SK-N-SH (cell line): ENCODE measurements around the gene KCNE1. TPM values are rescaled to one million over a fixed set of nuclear protein-coding genes. Genes with fewer than 3 reads are reported as not detected.

ENCODE experiments used
- CTCF ChIA-PET: fragments of 300-600, 350-600 bp; formaldehyde crosslinking; extraction: SDS; loops from one replicate; lab custom pipeline; 2021; lab: Yijun Ruan, JAX
- POLR2A ChIA-PET: fragments of 350-600 bp; sonication (Branson Sonifier 250); formaldehyde crosslinking; extraction: SDS; loops from one replicate; lab custom pipeline; 2020; ENCODE audit warnings: antibody characterized with exemption, inconsistent platforms; lab: Yijun Ruan, JAX
- DNase-seq: peaks from one replicate; pipeline ENCODE4 v3.0.0; 2012
- H2AFZ ChIP-seq: fragments of 200-600 bp; sonication (generic); 2 replicates; pipeline ENCODE4 v1.8.1; 2016; ENCODE audit warnings: antibody characterized with exemption, mild to moderate bottlenecking, low read depth
- H3F3A ChIP-seq: fragments of 200-600 bp; sonication (generic); replicated peaks from 2 replicates; pipeline ENCODE3; 2016; ENCODE audit warnings: antibody characterized with exemption, mild to moderate bottlenecking; ENCODE audit not compliant: insufficient read depth
- H3K27ac ChIP-seq, 2 experiments: fragments of 200-500 bp in 1 of 2; fragments of 200-600 bp in 1 of 2; sonication (Bioruptor generic) in 1 of 2; sonication (generic), shearing (Covaris generic) in 1 of 2; 2 replicates each; pipeline versions ENCODE4 v1.5.1 to v1.6.1; 2014 to 2016; ENCODE audit warnings: low read depth in 2 of 2, inconsistent platforms in 1 of 2, low read length in 1 of 2, mild to moderate bottlenecking in 1 of 2, mixed read lengths in 1 of 2
- H3K27me3 ChIP-seq: fragments of 200-600 bp; sonication (generic), shearing (Covaris generic); 2 replicates; pipeline ENCODE4 v1.6.1; 2016; ENCODE audit warnings: mixed run types; ENCODE audit not compliant: insufficient read depth
- H3K36me3 ChIP-seq, 2 experiments: fragments of 200-500 bp in 1 of 2; fragments of 200-600 bp in 1 of 2; sonication (Bioruptor generic) in 1 of 2; sonication (generic) in 1 of 2; replicated peaks in 1 of 2; 2 replicates each; pipeline versions ENCODE3 to v1.5.1; 2014 to 2016; ENCODE audit warnings: low read length in 1 of 2, mild to moderate bottlenecking in 1 of 2; ENCODE audit not compliant: insufficient read depth in 2 of 2, control insufficient read depth in 1 of 2
- H3K4me1 ChIP-seq, 2 experiments: fragments of 200-500 bp in 1 of 2; fragments of 200-600 bp in 1 of 2; sonication (Bioruptor generic) in 1 of 2; sonication (generic), shearing (Covaris generic) in 1 of 2; 2 replicates each; pipeline versions ENCODE4 v1.5.1 to v1.6.1; 2014 to 2016; ENCODE audit warnings: low read depth in 1 of 2, low read length in 1 of 2, mixed run types in 1 of 2; ENCODE audit not compliant: insufficient read depth in 2 of 2, control insufficient read depth in 1 of 2
- H3K4me2 ChIP-seq: fragments of 200-600 bp; sonication (generic), shearing (Covaris generic); 2 replicates; pipeline ENCODE4 v1.6.1; 2017; ENCODE audit warnings: mixed run types
- H3K4me3 ChIP-seq, 2 experiments: fragments of 200-500 bp in 1 of 2; fragments of 200-600 bp in 1 of 2; sonication (Bioruptor generic) in 1 of 2; sonication (generic), shearing (Covaris generic) in 1 of 2; 2 replicates each; pipeline versions ENCODE4 v1.5.1 to v1.8.1; 2014 to 2016; ENCODE audit warnings: low read depth in 2 of 2, inconsistent platforms in 1 of 2, low read length in 1 of 2, mild to moderate bottlenecking in 1 of 2, mixed read lengths in 1 of 2, moderate library complexity in 1 of 2
- H3K79me2 ChIP-seq: fragments of 200-600 bp; sonication (generic); 2 replicates; pipeline ENCODE4 v1.8.1; 2017; ENCODE audit warnings: mild to moderate bottlenecking; ENCODE audit not compliant: insufficient read depth
- H3K9ac ChIP-seq: fragments of 200-600 bp; sonication (generic); 2 replicates; pipeline ENCODE4 v1.6.1; 2017; ENCODE audit warnings: mixed run types
- H3K9me2 ChIP-seq: fragments of 200-600 bp; sonication (generic); 2 replicates; pipeline ENCODE4 v1.6.1; 2017; ENCODE audit warnings: mixed run types
- H3K9me3 ChIP-seq: fragments of 200-600 bp; sonication (generic); 2 replicates; pipeline ENCODE4 v1.6.1; 2017; ENCODE audit warnings: mixed run types, mild to moderate bottlenecking, moderate library complexity
- H4K20me1 ChIP-seq: fragments of 200-600 bp; sonication (generic); 2 replicates; pipeline ENCODE4 v1.6.1; 2017; ENCODE audit warnings: mild to moderate bottlenecking, mixed run types; ENCODE audit not compliant: insufficient read depth
- CTCF ChIP-seq: fragments of 200-600 bp; sonication (generic); IDR thresholded peaks from 2 replicates; pipeline ENCODE4 v1.6.1; 2017; ENCODE audit warnings: antibody characterized with exemption, mild to moderate bottlenecking, moderate library complexity
- ELF1 ChIP-seq: IDR thresholded peaks from 2 replicates; pipeline ENCODE4 v1.4.0; 2012
- FOSL2 ChIP-seq: IDR thresholded peaks from 2 replicates; pipeline ENCODE4 v1.4.0; 2012; ENCODE audit warnings: low read depth, mild to moderate bottlenecking, moderate library complexity, borderline replicate concordance
- FOXJ3 ChIP-seq: sonication (generic); formaldehyde crosslinking; IDR thresholded peaks from 2 replicates; pipeline ENCODE4 v1.5.1; 2020; ENCODE audit warnings: mild to moderate bottlenecking, missing genetic modification reagents
- FOXM1 ChIP-seq: IDR thresholded peaks from 2 replicates; pipeline ENCODE4 v1.4.0; 2012; ENCODE audit warnings: low read depth, mild to moderate bottlenecking
- GATA2 ChIP-seq: sonication (generic); formaldehyde crosslinking; IDR thresholded peaks from 2 replicates; pipeline ENCODE4 v1.5.0; 2020; ENCODE audit warnings: mild to moderate bottlenecking, missing genetic modification reagents
- IRF3 ChIP-seq: fragments of 150-350 bp; IDR thresholded peaks from 2 replicates; pipeline ENCODE4 v1.6.1; 2016; ENCODE audit warnings: mild to moderate bottlenecking, low read depth, low read length
- MXI1 ChIP-seq: IDR thresholded peaks from 2 replicates; pipeline ENCODE4 v1.6.1; 2012; ENCODE audit warnings: mild to moderate bottlenecking, low read depth, low read length, improper control_type of control experiment
- NFIC ChIP-seq: IDR thresholded peaks from 2 replicates; pipeline ENCODE4 v1.4.0; 2012; ENCODE audit warnings: borderline replicate concordance
- SIN3A ChIP-seq: IDR thresholded peaks from 2 replicates; pipeline ENCODE4 v1.6.1; 2012; ENCODE audit warnings: low read depth, mild to moderate bottlenecking, low read length, moderate library complexity, borderline replicate concordance
- TEAD4 ChIP-seq: IDR thresholded peaks from 2 replicates; pipeline ENCODE4 v1.4.0; 2012; ENCODE audit warnings: mild to moderate bottlenecking, borderline replicate concordance; ENCODE audit not compliant: insufficient read depth
- USF1 ChIP-seq: IDR thresholded peaks from 2 replicates; pipeline ENCODE4 v1.4.0; 2012; ENCODE audit warnings: low read depth, borderline replicate concordance
- ZBTB33 ChIP-seq: IDR thresholded peaks from 2 replicates; pipeline ENCODE4 v1.4.0; 2012; ENCODE audit warnings: low read depth, borderline replicate concordance
- WGBS: methylation state at CpG from one replicate; pipeline ENCODE4 v1.1.6; 2017; ENCODE audit warnings: low lambda C conversion rate; 5-methylcytosine and 5-hydroxymethylcytosine counted together
- polyA plus RNA-seq, 3 experiments: library from polyadenylated mRNA; depleted of rRNA; stranded (reverse); fragments of >200 nt; gene quantifications; 2 replicates each; pipeline ENCODE4 v1.2.3, GENCODE V29; 2012
- TF ChIP-seq, protein P1 (sequence below): IDR thresholded peaks from 2 replicates; pipeline ENCODE4 v1.6.1; 2012; ENCODE audit warnings: mild to moderate bottlenecking, low read depth, low read length, moderate library complexity

The KCNE1 gene
- polyA plus RNA-seq, 1 of the 3 experiments (the other 2 are of a cell fraction) = 0.16 TPM

DNA sequence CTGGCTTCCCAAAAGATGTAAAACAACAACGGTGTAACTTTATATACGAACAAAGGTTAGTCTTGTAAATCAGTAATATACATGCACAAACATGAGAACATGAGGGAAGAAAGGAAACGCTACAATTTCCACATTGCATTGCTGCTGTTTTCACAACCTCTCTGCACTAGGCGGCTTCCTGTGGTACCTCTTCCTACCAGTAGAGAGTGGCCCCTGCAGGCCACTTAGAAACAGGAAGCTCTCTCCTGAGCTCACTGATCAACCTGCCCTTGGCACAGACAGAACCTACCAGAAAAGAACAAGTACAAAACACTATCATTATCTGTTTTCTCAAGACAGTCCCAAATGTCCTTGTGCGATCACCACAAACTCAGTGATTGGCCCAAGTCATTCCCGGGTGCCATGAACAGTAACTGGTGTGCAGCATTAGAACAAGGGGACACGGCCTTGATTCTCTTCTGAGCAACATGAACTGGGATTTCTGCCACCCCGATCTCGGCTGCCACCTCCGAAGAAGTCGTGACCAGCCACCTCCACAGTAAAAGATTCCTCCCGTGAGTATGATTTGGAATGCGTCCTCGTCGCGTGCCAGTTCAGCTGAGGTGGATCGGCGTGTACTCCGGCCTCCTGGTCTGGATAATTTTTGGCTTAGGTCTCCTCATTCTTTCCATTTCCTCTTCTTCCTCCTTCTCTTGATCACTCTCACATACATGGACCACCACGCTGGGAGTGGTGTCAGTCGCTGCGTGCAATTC is 5.7 kb upstream of the KCNE1 start:
- Histone ChIP-seq H2AFZ (no peak overlapping the region), H3K4me2 (no peak overlapping the region), H4K20me1 (no peaks in the 10 kb centered on the region; the same call in 1 of the 2 replicates), H3K36me3 (peaks cover 37 to 38% of the 10 kb centered on the region in 2 experiments), H3K27ac (peak overlapping the region in 1 of 2 experiments; percentile 21; a peak in 1 of 4 replicates), H3K79me2 (no peaks in the 10 kb centered on the region; the same call in 1 of the 2 replicates), H3K9ac (no peak overlapping the region), H3K9me2 (no peaks in the 10 kb centered on the region)
- 94% methylated on average over 18 of the region's 22 CpGs for WGBS
- CTCF ChIA-PET = interaction anchor here (0.6 to 0.9 kb wide), 2 partner anchors 19 to 26 kb away, joined by 3 to 4 read pairs; no protein-coding TSS in a partner anchor
- no peak for DNase-seq
- TF ChIP-seq CTCF (peak; percentile 35; the same call in 1 of the 2 replicates), MXI1 (no peak)
- TF ChIP-seq, all 33 proteins: peak for 1
- H3K9me3 ChIP-seq = no peaks in the 10 kb centered on the region
- H3K4me1 ChIP-seq = peaks cover 0 to 3% of the 10 kb centered on the region in 2 experiments; a peak in 1 of 4 replicates
- POLR2A ChIA-PET = no interaction called here
- H3K27me3 ChIP-seq = no peaks in the 10 kb centered on the region
- H3K4me3 ChIP-seq = no peak overlapping the region
- H3F3A ChIP-seq = peaks cover 31% of the 10 kb centered on the region

- H3K4me1 ChIP-seq = peaks cover 0 to 3% of the 10 kb centered on the region in 2 experiments; a peak in 1 of 4 replicates
- CTCF ChIA-PET = interaction anchor here (0.6 to 0.9 kb wide), 2 partner anchors 19 to 27 kb away, joined by 3 to 4 read pairs; no protein-coding TSS in a partner anchor
- H3K4me2 ChIP-seq = no peak overlapping the region
- H3K36me3 ChIP-seq = peaks cover 34 to 35% of the 10 kb centered on the region in 2 experiments
- DNase-seq = no peak
- peaks cover 31% of the 10 kb centered on the region for H3F3A ChIP-seq
- no peak overlapping the region for H3K27ac ChIP-seq
- H3K9ac ChIP-seq = no peak overlapping the region
- no peak overlapping the region for H3K4me3 ChIP-seq
- no peaks in the 10 kb centered on the region for H3K9me3 ChIP-seq
- H4K20me1 ChIP-seq = no peaks in the 10 kb centered on the region; the same call in 1 of the 2 replicates
- H3K27me3 ChIP-seq = no peaks in the 10 kb centered on the region
- H3K79me2 ChIP-seq = no peaks in the 10 kb centered on the region
- H3K9me2 ChIP-seq = no peaks in the 10 kb centered on the region
- WGBS = 94% methylated on average over 5 of the region's 5 CpGs
- POLR2A ChIA-PET = no interaction called here
- no peak for TF ChIP-seq FOXM1
- TF ChIP-seq USF1 = no peak
- no peak for TF ChIP-seq ZBTB33
- no peak for TF ChIP-seq NFIC
- no peak for TF ChIP-seq FOXJ3 (CRISPR knock-in tag)
- TF ChIP-seq GATA2 (CRISPR knock-in tag) = no peak
- no peak for TF ChIP-seq ELF1
- TF ChIP-seq IRF3 = no peak
- TF ChIP-seq SIN3A = no peak
- TF ChIP-seq TEAD4 = no peak
- TF ChIP-seq, protein P1, sequence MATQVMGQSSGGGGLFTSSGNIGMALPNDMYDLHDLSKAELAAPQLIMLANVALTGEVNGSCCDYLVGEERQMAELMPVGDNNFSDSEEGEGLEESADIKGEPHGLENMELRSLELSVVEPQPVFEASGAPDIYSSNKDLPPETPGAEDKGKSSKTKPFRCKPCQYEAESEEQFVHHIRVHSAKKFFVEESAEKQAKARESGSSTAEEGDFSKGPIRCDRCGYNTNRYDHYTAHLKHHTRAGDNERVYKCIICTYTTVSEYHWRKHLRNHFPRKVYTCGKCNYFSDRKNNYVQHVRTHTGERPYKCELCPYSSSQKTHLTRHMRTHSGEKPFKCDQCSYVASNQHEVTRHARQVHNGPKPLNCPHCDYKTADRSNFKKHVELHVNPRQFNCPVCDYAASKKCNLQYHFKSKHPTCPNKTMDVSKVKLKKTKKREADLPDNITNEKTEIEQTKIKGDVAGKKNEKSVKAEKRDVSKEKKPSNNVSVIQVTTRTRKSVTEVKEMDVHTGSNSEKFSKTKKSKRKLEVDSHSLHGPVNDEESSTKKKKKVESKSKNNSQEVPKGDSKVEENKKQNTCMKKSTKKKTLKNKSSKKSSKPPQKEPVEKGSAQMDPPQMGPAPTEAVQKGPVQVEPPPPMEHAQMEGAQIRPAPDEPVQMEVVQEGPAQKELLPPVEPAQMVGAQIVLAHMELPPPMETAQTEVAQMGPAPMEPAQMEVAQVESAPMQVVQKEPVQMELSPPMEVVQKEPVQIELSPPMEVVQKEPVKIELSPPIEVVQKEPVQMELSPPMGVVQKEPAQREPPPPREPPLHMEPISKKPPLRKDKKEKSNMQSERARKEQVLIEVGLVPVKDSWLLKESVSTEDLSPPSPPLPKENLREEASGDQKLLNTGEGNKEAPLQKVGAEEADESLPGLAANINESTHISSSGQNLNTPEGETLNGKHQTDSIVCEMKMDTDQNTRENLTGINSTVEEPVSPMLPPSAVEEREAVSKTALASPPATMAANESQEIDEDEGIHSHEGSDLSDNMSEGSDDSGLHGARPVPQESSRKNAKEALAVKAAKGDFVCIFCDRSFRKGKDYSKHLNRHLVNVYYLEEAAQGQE = no peak
- TF ChIP-seq FOSL2 = no peak
- H2AFZ ChIP-seq = no peak overlapping the region
Observed at GRCh38 chr21:34517039-34517438, 5.0 kb upstream of the KCNE1 start.
